HepG2 (cell line): Measurements from ENCODE around the gene TUBA1C. TPM values are rescaled to one million over a fixed set of nuclear protein-coding genes. Genes with fewer than 3 reads are reported as not detected.

Experiments
- ATAC-seq: fragments of 200-7000 bp; cut with Tn5 transposase; 3 replicates; pipeline ENCODE4 v1.9.1; 2020; ENCODE audit warnings: mild to moderate bottlenecking, moderate library complexity
- BruUV-seq: library from RNA; stranded (reverse); fragments of 400-500 nt; replicated peaks from 2 replicates; lab custom pipeline; 2021; lab: Mats Ljungman, UMichigan
- CTCF ChIA-PET: fragments of 300-600 bp; formaldehyde crosslinking; extraction: SDS; loops from one replicate; lab custom pipeline; 2021; ENCODE audit warnings: low total read pairs, inconsistent platforms, low intra/inter-chr PET ratio; lab: Yijun Ruan, JAX
- POLR2A ChIA-PET: fragments of 350-600 bp; sonication (Branson Sonifier 250); formaldehyde crosslinking; loops from one replicate; lab custom pipeline; 2020; ENCODE audit warnings: antibody characterized with exemption, inconsistent platforms; lab: Yijun Ruan, JAX
- DNase-seq: peaks from one replicate; pipeline ENCODE4 v3.0.0-alpha.2; 2015; ENCODE audit warnings: low spot score
- FAIRE-seq: peaks from 3 replicates; lab custom pipeline; 2011; peaks lifted over from hg19 to GRCh38; lab: Jason Lieb, UNC
- H2AFZ ChIP-seq: one replicate; pipeline ENCODE4 v1.6.1; 2011; ENCODE audit warnings: low read length, inconsistent platforms
- H3K27ac ChIP-seq: fragments of 300-600 bp; 3 replicates; pipeline ENCODE4 v1.8.0; 2011; ENCODE audit warnings: mixed run types, mild to moderate bottlenecking, mixed read lengths, low read length, inconsistent platforms; ENCODE audit not compliant: insufficient read depth; ENCODE audit errors: extremely low read length
- H3K27me3 ChIP-seq, 2 experiments: fragments of 200-600 bp in 1 of 2; 2 replicates in 1 of 2; 3 replicates in 1 of 2; pipeline versions ENCODE4 v1.6.0 to v1.8.0; 2011; ENCODE audit warnings: low read length in 2 of 2, mild to moderate bottlenecking in 2 of 2, moderate library complexity in 2 of 2, inconsistent platforms in 1 of 2; ENCODE audit not compliant: insufficient read depth in 2 of 2, control insufficient read depth in 1 of 2
- H3K36me3 ChIP-seq, 2 experiments: fragments of 200-600 bp in 1 of 2; replicated peaks in 1 of 2; 2 replicates in 1 of 2; 3 replicates in 1 of 2; pipeline versions ENCODE4 v1.5.1 to v1.8.0; 2011; ENCODE audit warnings: low read length in 2 of 2, inconsistent platforms in 1 of 2; ENCODE audit not compliant: insufficient read depth in 2 of 2, control insufficient read depth in 1 of 2
- H3K4me1 ChIP-seq: 2 replicates; pipeline ENCODE4 v1.5.1; 2012; ENCODE audit warnings: low read length, inconsistent platforms; ENCODE audit not compliant: insufficient read depth
- H3K4me2 ChIP-seq: 2 replicates; pipeline ENCODE4 v1.6.0; 2011; ENCODE audit warnings: low read depth, low read length, inconsistent platforms
- H3K4me3 ChIP-seq, 3 experiments: fragments of 200-600 bp in 1 of 3; sonication (generic), shearing (Covaris generic) in 1 of 3; replicated peaks in 1 of 3; 2 replicates each; pipeline ENCODE4 v1.5.1; 2011 to 2016; ENCODE audit warnings: low read length in 3 of 3, inconsistent platforms in 2 of 3, low read depth in 2 of 3, mild to moderate bottlenecking in 2 of 3, control low read depth in 1 of 3, mixed read lengths in 1 of 3; ENCODE audit not compliant: insufficient read depth in 1 of 3
- H3K79me2 ChIP-seq: one replicate; pipeline ENCODE4 v1.6.1; 2011; ENCODE audit warnings: low read length, inconsistent platforms; ENCODE audit not compliant: insufficient read depth
- H3K9ac ChIP-seq: 2 replicates; pipeline ENCODE4 v1.6.0; 2011; ENCODE audit warnings: mild to moderate bottlenecking, low read depth, low read length, inconsistent platforms; ENCODE audit not compliant: insufficient read depth
- H3K9me3 ChIP-seq: 2 replicates; pipeline ENCODE4 v1.5.1; 2012; ENCODE audit warnings: mild to moderate bottlenecking, low read length
- H4K20me1 ChIP-seq: 2 replicates; pipeline ENCODE4 v1.6.0; 2011; ENCODE audit warnings: inconsistent platforms, mild to moderate bottlenecking, low read length, moderate library complexity; ENCODE audit not compliant: insufficient read depth
- CCDC6 ChIP-seq: sonication (generic); formaldehyde crosslinking; IDR thresholded peaks from 2 replicates; pipeline ENCODE4 v1.8.1; 2022; ENCODE audit warnings: mild to moderate bottlenecking, missing genetic modification reagents, moderate library complexity
- EHMT2 ChIP-seq: fragments of 200-600 bp; sonication (generic); IDR thresholded peaks from 2 replicates; pipeline ENCODE4 v1.7.0; 2017; ENCODE audit warnings: antibody characterized with exemption, low read depth, low read length, borderline replicate concordance
- GATA4 ChIP-seq: sonication (generic); IDR thresholded peaks from 2 replicates; pipeline ENCODE4 v1.6.1; 2016; ENCODE audit warnings: antibody characterized with exemption, low read depth, borderline replicate concordance
- GATAD1 ChIP-seq: IDR thresholded peaks from 2 replicates; pipeline ENCODE4 v1.6.1; 2016; ENCODE audit warnings: missing genetic modification reagents, missing compliant biosample characterization
- HIC2 ChIP-seq: sonication (generic); formaldehyde crosslinking; IDR thresholded peaks from 2 replicates; pipeline ENCODE4 v1.9.0; 2022; ENCODE audit warnings: low read depth, missing genetic modification reagents
- KAT7 ChIP-seq: IDR thresholded peaks from 2 replicates; pipeline ENCODE4 v1.6.1; 2018; ENCODE audit warnings: borderline replicate concordance, missing compliant biosample characterization
- MTA1 ChIP-seq: sonication (generic); formaldehyde crosslinking; IDR thresholded peaks from 2 replicates; pipeline ENCODE4 v1.4.0; 2020; ENCODE audit warnings: missing genetic modification reagents, mild to moderate bottlenecking, borderline replicate concordance
- STAT6 ChIP-seq: sonication (generic); formaldehyde crosslinking; IDR thresholded peaks from 2 replicates; pipeline ENCODE4 v1.4.0; 2020; ENCODE audit warnings: missing genetic modification reagents, mild to moderate bottlenecking, borderline replicate concordance
- ZFP36L2 ChIP-seq: sonication (generic); formaldehyde crosslinking; IDR thresholded peaks from 2 replicates; pipeline ENCODE4 v1.4.0; 2020; ENCODE audit warnings: missing genetic modification reagents
- ZNF12 ChIP-seq: sonication (generic); formaldehyde crosslinking; IDR thresholded peaks from 2 replicates; pipeline ENCODE4 v1.5.0; 2020; ENCODE audit warnings: missing genetic modification reagents
- ZNF282 ChIP-seq: fragments of 450-650 bp; IDR thresholded peaks from 2 replicates; pipeline ENCODE4 v1.6.1; 2018; ENCODE audit not compliant: partially characterized antibody
- ZNF512B ChIP-seq: sonication (generic); formaldehyde crosslinking; IDR thresholded peaks from 2 replicates; pipeline ENCODE4 v1.5.1; 2020; ENCODE audit warnings: missing genetic modification reagents, mild to moderate bottlenecking, borderline replicate concordance
- ZNF703 ChIP-seq: sonication (generic); formaldehyde crosslinking; IDR thresholded peaks from 2 replicates; pipeline ENCODE4 v1.5.1; 2020; ENCODE audit warnings: missing genetic modification reagents, mild to moderate bottlenecking, moderate library complexity, borderline replicate concordance
- WGBS: methylation state at CpG from one replicate; pipeline ENCODE4 v1.1.6; 2017; ENCODE audit warnings: low lambda C conversion rate; 5-methylcytosine and 5-hydroxymethylcytosine counted together
- in situ Hi-C: cut with HindIII; loops from 2 replicates; pipeline ENCODE4 v1.10.0; 2017; ENCODE audit warnings: low pct_unique_long_range_greater_than_20kb; ENCODE audit not compliant: extremely low pct_ligation_motif_present
- intact Hi-C: fragments of 100-400 bp; cut with micrococcal nuclease; formaldehyde crosslinking; loops from one replicate; pipeline ENCODE4 v1.10.0; 2022; ENCODE audit not compliant: unreplicated experiment
- polyA plus RNA-seq, 8 experiments: library from polyadenylated mRNA; depleted of rRNA in 3 of 8; stranded (reverse) in 7 of 8; unstranded in 1 of 8; fragments of >200 nt; fragmentation: Illumina TruSeq in 4 of 8; extraction: Trizol in 4 of 8; gene quantifications; 2 replicates each; pipeline versions ENCODE4 v1.2.1 to v1.2.3, GENCODE V29; 2011 to 2016; ENCODE audit warnings: low read depth in 4 of 8, missing spikeins in 1 of 8, mixed read lengths in 1 of 8; ENCODE audit not compliant: insufficient read depth in 1 of 8
- total RNA-seq, 5 experiments: library from RNA; depleted of rRNA; stranded (reverse); fragments of >200 nt; fragmentation: Illumina TruSeq; extraction: Trizol; gene quantifications; 2 replicates each; pipeline ENCODE4 v1.2.3, GENCODE V29; 2016; ENCODE audit warnings: low read depth in 1 of 5

Gene TUBA1C
- total and polyA plus RNA-seq, 2 of the 13 experiments (the other 11 are each of a cell fraction or from before 2014, with no cell fraction given) = 693 to 1,075 TPM

GRCh38 chr12:49304161-49304560, 39.3 kb downstream of the TUBA1C start:
- no peak for FAIRE-seq
- Histone ChIP-seq H3K36me3 (no peaks in the 10 kb centered on the region), H2AFZ (no peak overlapping the region)

More at GRCh38 chr12:49304161-49304560, 39.3 kb downstream of the TUBA1C start:
- DNase-seq = no peak
- Histone ChIP-seq H3K4me1 (peaks cover 13% of the 10 kb centered on the region), H3K27ac (no peak overlapping the region), H3K9ac (no peak overlapping the region), H3K27me3 (peaks cover 0 to 4% of the 10 kb centered on the region in 2 experiments; a peak in 3 of 5 replicates), H3K79me2 (no peaks in the 10 kb centered on the region), H3K9me3 (no peaks in the 10 kb centered on the region), H4K20me1 (no peaks in the 10 kb centered on the region), H3K4me2 (no peak overlapping the region), H3K4me3 (no peak overlapping the region)
- WGBS = 8% methylated on average over 2 of the region's 2 CpGs
- peak; percentile 48; the same call in 2 of the 3 replicates for ATAC-seq
- TF ChIP-seq ZFP36L2 (CRISPR knock-in tag) = no peak
- TF ChIP-seq ZNF12 (CRISPR knock-in tag) = no peak
- TF ChIP-seq MTA1 = no peak
- TF ChIP-seq HIC2 (CRISPR knock-in tag) = no peak
- TF ChIP-seq EHMT2 = no peak
- TF ChIP-seq STAT6 = no peak
- TF ChIP-seq CCDC6 (CRISPR knock-in tag) = no peak
- no peak for TF ChIP-seq ZNF703 (CRISPR knock-in tag)
- no peak for TF ChIP-seq ZNF282
- no peak for TF ChIP-seq GATA4
- no peak for TF ChIP-seq KAT7 (CRISPR knock-in tag)
- no peak for TF ChIP-seq GATAD1 (CRISPR knock-in tag)
- TF ChIP-seq ZNF512B = no peak
- CTCF ChIA-PET = no interaction called here
- in situ Hi-C loops = no loop called here
- POLR2A ChIA-PET = interaction anchor here (0.9 kb wide), 1 partner anchor 19 kb away, joined by 3 read pairs; the partner anchor contains the start of gene TROAP
- BruUV-seq = no TSS peak
- intact Hi-C loops = no loop called here
